22Rv1 (cell line): ENCODE data around the gene CLEC9A.

Source experiments
- H3K27ac ChIP-seq: fragments of 450-650 bp; 2 replicates; pipeline ENCODE4 v1.5.1; 2017
- CTCF ChIP-seq: fragments of 450-650 bp; IDR thresholded peaks from 2 replicates; pipeline ENCODE4 v1.5.1; 2017; ENCODE audit warnings: mild to moderate bottlenecking
- ZFX ChIP-seq: fragments of 450-650 bp; IDR thresholded peaks from 2 replicates; pipeline ENCODE4 v1.6.1; 2017; ENCODE audit warnings: antibody characterized with exemption, borderline replicate concordance

Gene CLEC9A

GRCh38 chr12:10073261-10073660 lies 42.8 kb downstream of the CLEC9A start:
- H3K27ac ChIP-seq: no peak overlapping the region
- no peak for TF ChIP-seq CTCF
- TF ChIP-seq ZFX: no peak

GRCh38 chr12:10075451-10075850 lies 45.0 kb downstream of the CLEC9A start:
- TF ChIP-seq ZFX (0 out of 2 replicates have a peak, but pooled peaks have one; percentile 35), CTCF (no peak)
- no peak overlapping the region for H3K27ac ChIP-seq

DNA sequence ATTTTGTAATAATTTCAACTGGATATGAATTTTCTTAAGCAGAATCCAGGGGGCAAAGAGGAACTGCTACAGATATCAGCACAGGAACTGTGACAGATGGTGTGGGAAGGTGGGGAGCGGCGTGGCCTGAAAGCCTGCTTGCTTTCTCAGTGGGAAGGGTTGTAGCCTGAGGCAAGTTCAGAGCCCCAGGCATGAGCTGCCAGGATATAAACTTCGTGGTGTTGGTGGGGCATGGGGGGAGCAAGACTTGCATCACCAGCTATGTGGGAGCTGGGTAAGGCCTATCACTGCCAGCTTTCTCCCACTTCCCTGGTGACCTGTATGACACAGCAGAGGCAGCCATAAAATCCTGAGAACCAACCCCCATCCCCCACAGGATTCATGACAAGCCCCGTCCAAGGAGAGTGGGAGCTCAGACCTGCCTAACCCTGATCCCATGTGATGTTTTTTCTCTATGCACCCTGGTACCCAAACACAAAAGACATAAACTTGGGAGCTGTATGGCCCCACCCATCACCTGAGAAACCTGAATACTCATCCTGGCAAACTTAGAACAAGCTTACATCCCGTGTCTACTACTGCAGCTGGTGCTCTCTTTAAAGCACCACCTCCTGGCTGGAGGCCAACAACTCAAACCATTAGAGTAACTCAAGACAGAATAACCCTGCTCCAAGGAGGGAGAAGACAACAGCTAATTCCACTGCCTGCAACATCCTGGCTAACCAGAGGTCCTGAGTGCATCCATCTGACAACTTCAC lies 51.8 kb downstream of the CLEC9A start:
- TF ChIP-seq CTCF (no peak), ZFX (no peak)
- H3K27ac ChIP-seq: no peak overlapping the region

- H3K27ac ChIP-seq: no peak overlapping the region
- no peak for TF ChIP-seq ZFX
- TF ChIP-seq CTCF: no peak
Observed at GRCh38 chr12:10084733-10085132, 54.3 kb downstream of the CLEC9A start.

DNA sequence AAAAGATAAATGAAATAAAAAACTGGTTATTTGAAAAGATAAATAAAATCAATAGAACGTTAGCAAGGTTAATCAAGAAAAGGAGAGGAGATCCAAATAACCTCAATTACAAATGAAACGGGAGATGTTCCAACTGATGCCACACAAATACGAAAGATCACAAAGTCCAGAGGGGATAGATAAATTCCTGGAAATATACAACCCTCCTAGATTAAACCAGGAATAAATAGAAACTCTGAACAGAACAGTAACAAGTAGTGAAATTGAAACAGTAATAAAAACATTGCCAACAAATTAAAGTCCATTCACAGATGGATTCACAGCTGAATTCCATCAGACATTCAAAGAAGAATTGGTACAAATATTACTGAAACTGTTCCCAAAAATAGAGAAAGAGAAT lies 55.9 kb downstream of the CLEC9A start:
- H3K27ac ChIP-seq: no peak overlapping the region
- no peak for TF ChIP-seq CTCF
- no peak for TF ChIP-seq ZFX

DNA sequence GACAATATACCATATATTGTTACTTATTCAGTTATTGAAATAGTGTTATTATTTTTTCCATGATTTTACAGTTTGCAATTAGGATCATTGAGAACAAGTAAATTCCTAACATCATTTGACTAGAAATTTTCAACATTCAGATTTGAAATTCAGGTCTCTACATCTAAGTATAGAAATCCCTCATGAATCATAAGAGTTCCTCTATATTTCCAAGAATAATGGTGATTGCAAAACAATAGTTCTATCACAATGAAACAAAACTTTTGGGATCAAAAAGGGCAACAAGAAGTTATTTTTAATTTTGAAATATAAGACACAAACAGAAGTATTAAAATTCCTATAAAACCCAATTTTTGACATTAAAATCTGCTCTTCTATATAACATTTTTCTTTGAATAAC lies 57.5 kb downstream of the CLEC9A start:
- no peak overlapping the region for H3K27ac ChIP-seq
- no peak for TF ChIP-seq CTCF
- no peak for TF ChIP-seq ZFX
